NCI-H748 treated with DMSO at 0.1 percent for 48 hours (cell line): Measurements from ENCODE around the gene PLAGL1.

Experiments used
- DNase-seq: peaks from one replicate; lab custom pipeline; 2025; lab: John Stamatoyannopoulos, UW

Gene PLAGL1

DNA sequence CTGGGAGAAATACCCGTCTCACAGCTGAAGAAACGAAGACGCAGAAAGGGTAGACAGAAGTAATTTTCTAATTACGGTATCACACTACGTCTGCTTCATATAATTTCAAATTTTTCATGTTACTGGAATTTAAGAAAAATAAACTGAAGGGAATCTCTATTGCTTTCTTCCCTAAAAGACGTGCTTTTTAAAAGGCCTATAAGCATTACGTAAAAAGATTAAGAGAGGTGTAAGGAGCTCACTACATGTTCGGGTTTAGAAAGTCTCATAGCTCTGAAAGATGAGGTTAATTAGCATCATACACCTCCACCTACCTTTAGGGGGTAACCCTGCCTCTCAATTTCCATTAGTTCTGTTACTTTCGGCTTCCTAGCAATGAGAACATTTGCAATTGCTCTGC, 787 bp upstream of the PLAGL1 start:
- DNase-seq: no peak

DNA sequence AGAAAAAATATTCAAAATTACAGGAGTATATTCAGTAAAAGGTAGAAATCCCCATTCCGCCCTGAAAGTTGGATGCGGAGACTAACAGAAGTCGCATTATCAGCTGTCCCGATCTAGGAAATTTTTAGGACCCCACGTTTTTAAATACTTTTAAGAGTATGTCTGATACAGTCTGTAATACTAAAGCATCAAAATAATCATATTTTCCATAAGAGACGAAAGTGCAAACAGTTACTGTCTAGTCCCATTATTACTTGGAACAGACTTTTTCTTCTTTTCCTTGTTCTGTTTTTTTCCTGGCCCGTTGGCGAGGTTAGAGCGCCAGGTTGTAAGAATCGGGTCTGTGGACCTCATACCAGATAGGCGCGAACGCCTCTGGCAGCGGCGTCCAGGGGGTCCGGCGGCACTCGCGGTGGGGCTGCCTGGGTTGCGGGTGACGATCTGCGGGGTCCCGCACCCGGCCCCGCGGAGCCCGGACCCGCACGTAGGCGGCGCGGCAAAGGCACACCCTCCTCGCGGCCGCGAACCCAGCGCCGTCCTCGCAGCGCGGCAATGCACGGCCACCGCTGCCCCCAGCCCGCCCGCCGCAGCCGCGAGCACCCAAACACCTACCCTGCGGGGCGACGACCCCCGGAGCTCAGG, 460 bp downstream of the PLAGL1 start:
- DNase-seq: no peak

DNA sequence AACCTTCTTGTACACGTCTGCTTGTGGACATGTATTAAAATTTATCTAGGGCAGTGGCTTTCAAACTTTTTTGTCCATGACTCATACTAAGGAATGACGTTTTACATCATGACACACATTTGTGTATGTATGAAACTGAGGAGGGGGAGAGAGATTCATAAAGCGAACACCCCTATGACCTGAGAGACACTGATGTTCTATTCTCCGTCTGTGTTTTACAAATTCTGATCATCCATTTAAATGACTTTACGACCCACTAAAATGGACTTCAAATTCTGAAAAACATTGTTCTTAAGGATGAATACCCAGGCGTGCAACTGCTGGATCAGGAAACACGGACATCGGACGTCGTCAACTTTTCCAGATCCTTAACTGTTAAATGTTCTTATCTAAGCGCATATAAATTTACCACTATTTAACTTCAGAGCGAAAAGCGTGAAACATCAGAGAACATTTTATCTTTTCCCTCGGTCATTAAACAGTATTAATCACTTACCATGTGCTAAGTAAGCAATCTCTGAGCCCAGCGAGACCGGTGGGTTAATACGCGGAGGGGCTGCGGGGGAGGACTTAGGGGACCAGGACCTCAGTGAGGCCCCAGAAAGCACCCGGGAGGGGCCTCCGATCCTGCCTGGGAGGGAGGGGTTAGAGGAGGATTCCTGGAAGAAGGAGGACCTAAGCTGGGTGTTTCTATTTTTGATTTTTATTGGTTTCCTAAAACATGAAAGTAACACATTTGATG, 1.2 kb downstream of the PLAGL1 start:
- DNase-seq: no peak

GRCh38 chr6:143999406-143999805, 8.7 kb downstream of the PLAGL1 start:
- no peak for DNase-seq

GRCh38 chr6:143998686-143999085, 9.4 kb downstream of the PLAGL1 start:
- DNase-seq: no peak

- no peak for DNase-seq
Measured at GRCh38 chr6:143993965-143994646, 14.0 kb downstream of the PLAGL1 start.

DNA sequence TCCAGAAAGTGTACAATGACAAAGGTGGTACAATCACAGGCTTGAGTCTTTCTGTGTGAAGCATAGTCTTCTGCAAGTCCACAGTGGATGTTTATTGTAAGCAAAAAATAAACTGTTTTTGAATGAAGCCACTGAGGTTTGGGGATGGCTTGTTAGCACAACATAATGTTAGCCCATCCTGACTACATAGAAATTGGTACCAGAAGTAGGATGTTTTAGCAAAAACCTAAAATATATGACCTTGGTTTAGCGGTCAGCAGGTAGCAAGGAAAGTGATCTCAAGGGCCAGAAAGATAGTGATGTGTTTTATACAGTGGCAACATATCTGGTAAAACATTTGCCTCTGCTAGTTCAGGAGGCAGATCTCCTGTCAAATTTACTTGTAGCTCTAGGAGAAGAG, 15.8 kb downstream of the PLAGL1 start:
- DNase-seq: no peak

GRCh38 chr6:143986463-143987065, 21.5 kb downstream of the PLAGL1 start:
- DNase-seq: no peak

DNA sequence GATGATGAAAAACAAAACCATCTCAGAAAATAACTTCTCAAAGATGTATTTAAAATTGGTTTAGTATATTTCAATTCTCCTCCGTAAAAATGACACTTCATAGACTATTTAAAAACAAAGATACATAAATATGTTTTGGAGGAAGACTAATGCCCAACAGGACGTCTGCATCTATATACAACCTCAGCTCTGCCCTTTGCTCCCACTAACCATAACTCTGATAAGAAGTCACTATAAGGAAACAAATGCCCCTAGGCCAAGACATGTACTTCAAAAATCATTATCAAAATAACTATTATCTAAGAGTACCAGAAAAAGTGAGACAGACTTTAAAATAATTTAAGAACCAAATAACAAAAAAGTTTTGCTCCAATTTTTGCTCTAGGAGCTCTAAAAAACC, 23.4 kb downstream of the PLAGL1 start:
- DNase-seq: no peak

- DNase-seq: no peak
Measured at GRCh38 chr6:143982968-143983367, 25.1 kb downstream of the PLAGL1 start.

DNA sequence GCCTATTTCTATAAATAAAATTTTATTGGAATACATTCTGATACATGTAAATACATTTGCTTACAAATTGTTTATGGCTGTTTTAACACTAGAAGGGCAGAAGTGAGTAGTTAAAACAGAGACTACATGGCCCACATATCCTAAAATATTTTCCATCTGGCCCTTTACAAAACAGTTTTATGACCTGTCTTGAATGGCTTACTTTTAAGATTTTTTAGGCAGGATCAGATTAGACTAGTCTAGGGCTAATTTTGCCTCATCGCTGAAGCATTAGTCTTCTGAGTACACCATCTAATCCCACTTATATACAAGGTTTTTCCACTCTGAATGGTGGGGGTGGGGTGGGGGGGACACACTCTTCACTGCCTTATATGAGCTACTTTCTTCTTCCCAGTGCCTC, 27.1 kb downstream of the PLAGL1 start:
- no peak for DNase-seq

DNA sequence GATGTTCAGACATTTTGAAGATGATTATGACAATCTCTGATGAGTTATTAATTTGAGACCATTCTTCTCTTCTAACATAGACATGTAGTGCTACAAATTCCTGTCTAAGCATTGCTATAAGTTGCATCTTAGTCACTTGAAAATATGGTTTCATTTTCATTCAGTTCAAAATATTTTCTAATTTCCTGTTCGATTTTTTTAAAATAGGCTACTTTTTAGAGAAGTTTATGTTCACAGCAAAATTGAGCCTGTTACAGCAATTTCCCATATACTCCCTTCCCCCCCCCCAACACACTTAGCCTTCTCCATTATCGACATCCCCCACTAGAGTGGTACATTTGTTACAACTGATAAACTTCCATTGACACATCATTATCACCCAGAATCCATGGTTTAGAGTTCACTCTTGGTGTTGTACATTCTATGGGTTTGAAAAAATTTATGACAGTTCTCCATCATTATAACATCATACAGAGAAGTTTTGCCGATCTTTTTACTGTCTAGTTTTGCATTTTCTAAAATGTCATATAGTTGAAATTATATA, 31.2 kb downstream of the PLAGL1 start:
- no peak for DNase-seq

DNA sequence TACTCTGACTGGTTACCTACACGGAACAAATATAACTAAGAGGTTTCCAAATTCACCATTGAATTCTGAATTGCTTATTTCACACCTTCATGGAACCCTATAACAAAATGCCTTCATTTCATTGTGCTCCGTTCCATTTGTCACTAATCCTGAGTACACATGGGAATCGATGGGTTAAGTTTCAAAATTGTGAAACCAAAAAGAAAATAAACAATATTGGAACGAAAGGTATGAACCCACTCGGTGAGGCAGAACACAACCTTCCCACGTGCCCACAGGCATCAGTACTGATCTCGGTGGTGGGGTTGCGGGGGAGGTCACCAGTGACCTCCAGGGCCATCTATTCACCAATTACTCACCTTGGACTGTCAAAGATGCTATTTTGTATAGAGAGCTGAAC, 34.0 kb downstream of the PLAGL1 start:
- DNase-seq: no peak

DNA sequence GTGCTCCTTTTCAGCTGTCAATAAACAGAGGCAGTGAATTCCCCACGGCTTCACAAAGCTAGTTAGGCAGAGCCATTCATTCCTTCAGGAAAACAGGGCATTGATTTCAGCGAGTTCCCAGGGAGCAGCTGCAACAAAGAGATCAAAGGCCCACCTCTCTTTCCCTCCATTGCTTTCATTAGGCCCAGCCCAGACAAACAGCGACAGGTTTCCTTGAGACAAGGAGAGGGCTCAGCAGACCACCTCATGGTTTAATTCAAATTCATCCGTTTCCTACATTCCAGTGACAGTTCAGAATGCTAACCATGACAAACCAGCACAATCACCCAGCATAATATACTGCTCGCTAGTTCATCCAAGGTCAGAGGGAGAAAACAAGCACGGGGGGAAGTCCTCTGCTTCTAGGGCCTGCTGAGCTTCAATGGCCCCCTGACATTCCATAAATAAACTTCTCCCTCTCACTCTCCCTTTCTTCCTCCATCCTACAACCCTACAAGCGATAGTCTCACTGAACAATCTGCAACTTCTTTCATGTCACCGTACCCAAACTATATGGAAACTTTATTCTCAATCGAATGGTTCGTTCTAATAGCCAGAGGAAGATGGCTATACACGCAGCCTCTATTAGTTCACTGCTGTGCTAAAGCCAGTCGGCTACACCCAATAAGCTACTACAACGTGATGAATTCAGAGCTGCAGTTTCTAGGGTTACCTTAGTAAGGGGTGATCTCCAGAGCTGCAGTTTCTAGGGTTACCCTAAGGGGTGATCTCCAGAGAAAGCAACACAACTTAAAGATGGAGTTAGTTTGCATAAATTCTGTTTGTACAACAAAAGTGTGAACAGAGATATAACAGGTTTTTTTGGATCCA, 34.7 kb downstream of the PLAGL1 start:
- no peak for DNase-seq

GRCh38 chr6:143971482-143972205, 36.4 kb downstream of the PLAGL1 start:
- DNase-seq: no peak

- DNase-seq: no peak
Measured at GRCh38 chr6:143970456-143971218, 37.4 kb downstream of the PLAGL1 start.

- no peak for DNase-seq
Measured at GRCh38 chr6:143969077-143969476, 39.0 kb downstream of the PLAGL1 start.

GRCh38 chr6:143967706-143968376, 40.2 kb downstream of the PLAGL1 start:
- DNase-seq: no peak

- DNase-seq: no peak
Measured at GRCh38 chr6:143966312-143966711, 41.7 kb downstream of the PLAGL1 start.
